WTC11 (cell line): ENCODE measurements around the gene KLK15.

ENCODE experiments used
- NFYB ChIP-seq: sonication (generic); formaldehyde crosslinking; conservative IDR thresholded peaks from 2 replicates; pipeline ENCODE4 v1.8.0; 2022; ENCODE audit warnings: low read depth, missing genetic modification reagents
- NR2C2 ChIP-seq: sonication (generic); formaldehyde crosslinking; IDR thresholded peaks from 2 replicates; pipeline ENCODE4 v1.8.0; 2022; ENCODE audit warnings: mild to moderate bottlenecking, missing genetic modification reagents
- TP53 ChIP-seq: sonication (generic); formaldehyde crosslinking; IDR thresholded peaks from 2 replicates; pipeline ENCODE4 v1.8.1; 2023; ENCODE audit warnings: mild to moderate bottlenecking, missing genetic modification reagents
- USF1 ChIP-seq: sonication (generic); formaldehyde crosslinking; IDR thresholded peaks from 2 replicates; pipeline ENCODE4 v1.8.0; 2022; ENCODE audit warnings: mild to moderate bottlenecking, missing genetic modification reagents
- TF ChIP-seq, protein P1 (sequence below): fragments of 200-600 bp; IDR thresholded peaks from 2 replicates; pipeline ENCODE4 v1.8.0; 2022; ENCODE audit warnings: antibody characterized with exemption
- TF ChIP-seq, protein P2 (sequence below): sonication (generic); formaldehyde crosslinking; IDR thresholded peaks from 2 replicates; pipeline ENCODE4 v1.8.0; 2023; ENCODE audit warnings: mild to moderate bottlenecking, missing genetic modification reagents

- TF ChIP-seq, protein P1, sequence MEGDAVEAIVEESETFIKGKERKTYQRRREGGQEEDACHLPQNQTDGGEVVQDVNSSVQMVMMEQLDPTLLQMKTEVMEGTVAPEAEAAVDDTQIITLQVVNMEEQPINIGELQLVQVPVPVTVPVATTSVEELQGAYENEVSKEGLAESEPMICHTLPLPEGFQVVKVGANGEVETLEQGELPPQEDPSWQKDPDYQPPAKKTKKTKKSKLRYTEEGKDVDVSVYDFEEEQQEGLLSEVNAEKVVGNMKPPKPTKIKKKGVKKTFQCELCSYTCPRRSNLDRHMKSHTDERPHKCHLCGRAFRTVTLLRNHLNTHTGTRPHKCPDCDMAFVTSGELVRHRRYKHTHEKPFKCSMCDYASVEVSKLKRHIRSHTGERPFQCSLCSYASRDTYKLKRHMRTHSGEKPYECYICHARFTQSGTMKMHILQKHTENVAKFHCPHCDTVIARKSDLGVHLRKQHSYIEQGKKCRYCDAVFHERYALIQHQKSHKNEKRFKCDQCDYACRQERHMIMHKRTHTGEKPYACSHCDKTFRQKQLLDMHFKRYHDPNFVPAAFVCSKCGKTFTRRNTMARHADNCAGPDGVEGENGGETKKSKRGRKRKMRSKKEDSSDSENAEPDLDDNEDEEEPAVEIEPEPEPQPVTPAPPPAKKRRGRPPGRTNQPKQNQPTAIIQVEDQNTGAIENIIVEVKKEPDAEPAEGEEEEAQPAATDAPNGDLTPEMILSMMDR: no peak
- TF ChIP-seq, protein P2, sequence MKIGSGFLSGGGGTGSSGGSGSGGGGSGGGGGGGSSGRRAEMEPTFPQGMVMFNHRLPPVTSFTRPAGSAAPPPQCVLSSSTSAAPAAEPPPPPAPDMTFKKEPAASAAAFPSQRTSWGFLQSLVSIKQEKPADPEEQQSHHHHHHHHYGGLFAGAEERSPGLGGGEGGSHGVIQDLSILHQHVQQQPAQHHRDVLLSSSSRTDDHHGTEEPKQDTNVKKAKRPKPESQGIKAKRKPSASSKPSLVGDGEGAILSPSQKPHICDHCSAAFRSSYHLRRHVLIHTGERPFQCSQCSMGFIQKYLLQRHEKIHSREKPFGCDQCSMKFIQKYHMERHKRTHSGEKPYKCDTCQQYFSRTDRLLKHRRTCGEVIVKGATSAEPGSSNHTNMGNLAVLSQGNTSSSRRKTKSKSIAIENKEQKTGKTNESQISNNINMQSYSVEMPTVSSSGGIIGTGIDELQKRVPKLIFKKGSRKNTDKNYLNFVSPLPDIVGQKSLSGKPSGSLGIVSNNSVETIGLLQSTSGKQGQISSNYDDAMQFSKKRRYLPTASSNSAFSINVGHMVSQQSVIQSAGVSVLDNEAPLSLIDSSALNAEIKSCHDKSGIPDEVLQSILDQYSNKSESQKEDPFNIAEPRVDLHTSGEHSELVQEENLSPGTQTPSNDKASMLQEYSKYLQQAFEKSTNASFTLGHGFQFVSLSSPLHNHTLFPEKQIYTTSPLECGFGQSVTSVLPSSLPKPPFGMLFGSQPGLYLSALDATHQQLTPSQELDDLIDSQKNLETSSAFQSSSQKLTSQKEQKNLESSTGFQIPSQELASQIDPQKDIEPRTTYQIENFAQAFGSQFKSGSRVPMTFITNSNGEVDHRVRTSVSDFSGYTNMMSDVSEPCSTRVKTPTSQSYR (CRISPR knock-in tag): no peak
- TF ChIP-seq NFYB: no peak
- TF ChIP-seq TP53 (CRISPR knock-in tag): no peak
- no peak for TF ChIP-seq USF1
- no peak for TF ChIP-seq NR2C2 (CRISPR knock-in tag)
Observed at GRCh38 chr19:50785329-50785728, 48.0 kb downstream of the KLK15 start.
